ENCODE results near the gene POLR2C.

DNA sequence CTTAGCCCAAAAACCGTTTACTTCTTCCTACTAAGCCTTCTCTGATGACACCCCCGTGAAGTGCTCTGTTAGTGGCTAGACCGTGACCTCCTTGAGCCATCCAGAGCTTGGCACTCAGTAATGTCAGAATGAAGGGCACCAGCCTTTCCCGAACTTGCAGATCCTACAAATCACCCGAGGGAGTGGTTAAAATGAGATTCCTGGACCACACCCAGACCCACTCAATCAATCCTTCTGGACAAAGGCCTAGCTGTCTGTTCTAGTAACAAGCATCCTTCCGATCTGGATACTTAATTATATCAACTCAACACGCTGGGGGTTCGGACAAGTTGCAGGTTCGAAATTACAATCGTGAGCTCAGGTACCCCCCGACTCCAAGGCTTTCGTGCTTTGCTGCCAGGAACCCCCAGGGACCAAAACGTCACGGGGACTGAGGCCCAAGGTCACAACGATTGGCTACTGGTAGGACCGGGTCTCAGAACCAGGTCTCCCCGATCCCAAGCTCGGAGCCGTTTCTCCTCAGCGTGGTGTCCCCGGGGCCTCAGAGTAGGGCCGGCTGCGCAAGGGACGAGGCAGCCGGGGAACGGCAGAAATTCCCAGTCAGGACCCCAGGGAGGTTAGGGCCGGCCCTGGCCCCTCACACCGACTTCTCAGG, 15.8 kb upstream of the POLR2C start:
- TF ChIP-seq TAF1 (IDR thresholded peaks at IDR 0.05; ENCODE audit: borderline replicate concordance, low read depth, low read length) (no peak), POLR2AphosphoS5 (IDR thresholded peaks at IDR 0.05; ENCODE audit: low read depth, low read length) (no peak)

All from GM12892 (cell line).